ENCODE data around the gene DNAJC11. TPM values are rescaled to one million over a fixed set of nuclear protein-coding genes. Genes with fewer than 3 reads are reported as not detected.

DNAJC11 gene
- total RNA-seq, 1 experiment from 2014 or later: 102 TPM

GRCh38 chr1:6648556-6648955 is 53.1 kb downstream of the DNAJC11 start:
- H3K9me3 Mint-ChIP-seq: no peaks in the 10 kb centered on the region
- ChIA-PET POLR2A (no interaction called here), CTCF (interaction anchor here (1.3 kb wide), 1 partner anchor 53 kb away, joined by 3 read pairs; the partner anchor contains the start of gene DNAJC11)
- no peaks in the 10 kb centered on the region for H3K27me3 Mint-ChIP-seq (ENCODE audit: low read depth)
- DNase-seq (ENCODE audit: low spot score): no peak
- H3K4me3 Mint-ChIP-seq: no peak overlapping the region
- no peak overlapping the region; the same call in 1 of the 2 replicates for H3K27ac Mint-ChIP-seq
- H3K4me1 Mint-ChIP-seq: peaks cover 16% of the 10 kb centered on the region
- no peak for ATAC-seq
- TF ChIP-seq ZNF423 (CRISPR knock-in tag; IDR thresholded peaks at IDR 0.05) (no peak), ATF2 (CRISPR knock-in tag; IDR thresholded peaks at IDR 0.05; ENCODE audit: borderline replicate concordance, low read depth) (no peak), ZBTB43 (CRISPR knock-in tag; IDR thresholded peaks at IDR 0.05) (no peak), GRHL2 (CRISPR knock-in tag; IDR thresholded peaks at IDR 0.05; ENCODE audit: insufficient replicate concordance, severe bottlenecking) (no peak), ATF6 (CRISPR knock-in tag; IDR thresholded peaks at IDR 0.05) (no peak), FOXP1 (CRISPR knock-in tag; IDR thresholded peaks at IDR 0.05; ENCODE audit: borderline replicate concordance) (no peak), ZNF263 (CRISPR knock-in tag; IDR thresholded peaks at IDR 0.05; ENCODE audit: low read depth) (no peak), FOXK1 (CRISPR knock-in tag; IDR thresholded peaks at IDR 0.05) (no peak), NR3C1 (CRISPR knock-in tag; conservative IDR thresholded peaks at IDR 0.05; ENCODE audit: low read depth) (no peak), ETV6 (CRISPR knock-in tag; IDR thresholded peaks at IDR 0.05) (no peak), FOXP4 (CRISPR knock-in tag; IDR thresholded peaks at IDR 0.05) (no peak), MAX (CRISPR knock-in tag; IDR thresholded peaks at IDR 0.05) (no peak), FOXJ3 (CRISPR knock-in tag; IDR thresholded peaks at IDR 0.05; ENCODE audit: borderline replicate concordance) (no peak), ZNF138 (CRISPR knock-in tag; conservative IDR thresholded peaks at IDR 0.05) (no peak), CBFB (CRISPR knock-in tag; IDR thresholded peaks at IDR 0.05; ENCODE audit: low read depth) (no peak), ZNF512 (CRISPR knock-in tag; IDR thresholded peaks at IDR 0.05; ENCODE audit: borderline replicate concordance) (no peak)
- H3K36me3 Mint-ChIP-seq: peaks cover 44% of the 10 kb centered on the region

All from WTC11 (cell line).